Astrocyte of the spinal cord (primary cell): ENCODE data around the gene SLC26A5.
A peak's percentile ranks its signal among the peaks of the same experiment; 100 is the strongest.
"Not testable (repeated sequence)": the region's sequence is repeated elsewhere in the genome, so short reads cannot be mapped to it uniquely, and the experiment has no call there.

ENCODE experiments used
- DNase-seq: peaks from one replicate; pipeline ENCODE4 v3.0.0; 2011; ENCODE audit warnings: low read depth, low spot score
- H3K4me3 ChIP-seq: 2 replicates; pipeline ENCODE4 v1.5.1; 2011; ENCODE audit warnings: low read depth, mild to moderate bottlenecking, low read length, moderate library complexity
- in situ Hi-C: cut with HindIII; loops from 2 replicates; pipeline ENCODE4 v1.10.0; 2017; ENCODE audit warnings: low sequenced_read_pairs
- TF ChIP-seq, protein P1 (sequence below): IDR thresholded peaks from 2 replicates; pipeline ENCODE4 v1.5.1; 2012; ENCODE audit warnings: low read depth, mild to moderate bottlenecking, low read length, inconsistent platforms

Gene SLC26A5, protein sequence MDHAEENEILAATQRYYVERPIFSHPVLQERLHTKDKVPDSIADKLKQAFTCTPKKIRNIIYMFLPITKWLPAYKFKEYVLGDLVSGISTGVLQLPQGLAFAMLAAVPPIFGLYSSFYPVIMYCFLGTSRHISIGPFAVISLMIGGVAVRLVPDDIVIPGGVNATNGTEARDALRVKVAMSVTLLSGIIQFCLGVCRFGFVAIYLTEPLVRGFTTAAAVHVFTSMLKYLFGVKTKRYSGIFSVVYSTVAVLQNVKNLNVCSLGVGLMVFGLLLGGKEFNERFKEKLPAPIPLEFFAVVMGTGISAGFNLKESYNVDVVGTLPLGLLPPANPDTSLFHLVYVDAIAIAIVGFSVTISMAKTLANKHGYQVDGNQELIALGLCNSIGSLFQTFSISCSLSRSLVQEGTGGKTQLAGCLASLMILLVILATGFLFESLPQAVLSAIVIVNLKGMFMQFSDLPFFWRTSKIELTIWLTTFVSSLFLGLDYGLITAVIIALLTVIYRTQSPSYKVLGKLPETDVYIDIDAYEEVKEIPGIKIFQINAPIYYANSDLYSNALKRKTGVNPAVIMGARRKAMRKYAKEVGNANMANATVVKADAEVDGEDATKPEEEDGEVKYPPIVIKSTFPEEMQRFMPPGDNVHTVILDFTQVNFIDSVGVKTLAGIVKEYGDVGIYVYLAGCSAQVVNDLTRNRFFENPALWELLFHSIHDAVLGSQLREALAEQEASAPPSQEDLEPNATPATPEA

DNA sequence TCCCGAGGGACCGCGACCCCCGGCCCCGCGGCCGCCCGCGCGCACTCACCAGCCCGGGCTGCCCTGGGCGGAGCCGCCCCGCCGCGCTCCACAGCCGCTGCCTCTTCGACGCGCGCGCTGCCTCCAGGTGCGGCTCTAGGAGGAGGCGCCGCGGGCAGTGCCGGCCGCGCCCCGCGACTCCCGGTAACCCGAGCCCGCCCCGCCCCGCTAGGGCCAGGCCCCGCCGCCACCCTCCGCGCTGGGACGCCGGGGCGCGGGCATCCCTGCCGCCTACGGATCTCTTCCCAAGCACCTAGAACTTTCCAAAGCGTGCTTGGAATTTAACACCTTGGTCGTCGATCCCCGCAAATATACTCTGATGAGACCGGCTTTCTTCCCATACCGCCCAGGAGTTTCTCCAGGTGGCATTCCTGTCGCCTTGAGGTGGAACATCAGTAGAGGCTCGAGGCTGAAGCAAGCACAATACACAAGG is at the start of gene SLC26A5:
Gene SLC26A5, minus strand, starts transcription at position 159 of the 472 bp plus-strand sequence. CDS start 24,693 bp downstream, outside the sequence.
- in situ Hi-C loops, result no loop called here
- no peak for DNase-seq
- peak within 1 kb of the TSS; percentile 2 for H3K4me3 ChIP-seq
- TF ChIP-seq, protein P1, sequence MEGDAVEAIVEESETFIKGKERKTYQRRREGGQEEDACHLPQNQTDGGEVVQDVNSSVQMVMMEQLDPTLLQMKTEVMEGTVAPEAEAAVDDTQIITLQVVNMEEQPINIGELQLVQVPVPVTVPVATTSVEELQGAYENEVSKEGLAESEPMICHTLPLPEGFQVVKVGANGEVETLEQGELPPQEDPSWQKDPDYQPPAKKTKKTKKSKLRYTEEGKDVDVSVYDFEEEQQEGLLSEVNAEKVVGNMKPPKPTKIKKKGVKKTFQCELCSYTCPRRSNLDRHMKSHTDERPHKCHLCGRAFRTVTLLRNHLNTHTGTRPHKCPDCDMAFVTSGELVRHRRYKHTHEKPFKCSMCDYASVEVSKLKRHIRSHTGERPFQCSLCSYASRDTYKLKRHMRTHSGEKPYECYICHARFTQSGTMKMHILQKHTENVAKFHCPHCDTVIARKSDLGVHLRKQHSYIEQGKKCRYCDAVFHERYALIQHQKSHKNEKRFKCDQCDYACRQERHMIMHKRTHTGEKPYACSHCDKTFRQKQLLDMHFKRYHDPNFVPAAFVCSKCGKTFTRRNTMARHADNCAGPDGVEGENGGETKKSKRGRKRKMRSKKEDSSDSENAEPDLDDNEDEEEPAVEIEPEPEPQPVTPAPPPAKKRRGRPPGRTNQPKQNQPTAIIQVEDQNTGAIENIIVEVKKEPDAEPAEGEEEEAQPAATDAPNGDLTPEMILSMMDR, result no peak

DNA sequence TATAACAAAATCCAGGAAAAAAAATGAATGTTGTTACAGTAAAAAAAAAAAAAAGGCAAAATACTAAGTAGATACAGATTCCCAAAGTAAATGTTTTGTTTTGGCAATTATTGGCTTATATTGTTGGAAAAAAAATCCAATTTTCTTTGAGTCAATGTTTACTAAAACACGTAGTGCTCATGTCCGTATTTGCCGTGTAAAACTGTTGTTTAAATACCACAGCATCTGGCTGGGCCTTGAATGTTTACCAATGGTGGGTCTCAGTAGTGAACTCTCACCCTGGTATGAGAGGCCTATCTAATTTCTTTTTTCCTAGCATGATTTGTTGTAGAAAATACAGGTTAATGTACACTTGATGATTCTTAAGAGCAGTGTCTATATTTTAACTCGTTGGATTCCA is 41.4 kb upstream of the SLC26A5 start:
- no peak overlapping the region for H3K4me3 ChIP-seq
- in situ Hi-C loops, result no loop called here
- TF ChIP-seq, protein P1, result no peak
- no peak for DNase-seq

DNA sequence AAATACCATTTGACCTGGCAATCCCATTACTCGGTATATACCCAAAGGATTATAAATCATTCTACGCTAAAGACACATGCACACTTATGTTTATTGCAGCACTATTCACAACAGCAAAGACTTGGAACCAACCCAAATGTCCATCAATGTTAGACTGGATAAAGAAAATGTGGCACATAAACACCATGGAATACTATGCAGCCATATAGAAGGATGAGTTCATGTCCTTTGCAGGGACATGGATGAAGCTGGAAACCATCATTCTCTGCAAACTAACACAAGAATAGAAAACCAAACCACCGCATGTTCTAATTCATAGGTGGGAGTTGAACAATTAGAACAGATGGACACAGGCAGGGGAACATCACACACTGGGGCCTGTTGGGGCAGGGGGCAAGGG is 40.9 kb upstream of the SLC26A5 start:
- in situ Hi-C loops, H3K4me3 ChIP-seq, DNase-seq: not testable (repeated sequence)

DNA sequence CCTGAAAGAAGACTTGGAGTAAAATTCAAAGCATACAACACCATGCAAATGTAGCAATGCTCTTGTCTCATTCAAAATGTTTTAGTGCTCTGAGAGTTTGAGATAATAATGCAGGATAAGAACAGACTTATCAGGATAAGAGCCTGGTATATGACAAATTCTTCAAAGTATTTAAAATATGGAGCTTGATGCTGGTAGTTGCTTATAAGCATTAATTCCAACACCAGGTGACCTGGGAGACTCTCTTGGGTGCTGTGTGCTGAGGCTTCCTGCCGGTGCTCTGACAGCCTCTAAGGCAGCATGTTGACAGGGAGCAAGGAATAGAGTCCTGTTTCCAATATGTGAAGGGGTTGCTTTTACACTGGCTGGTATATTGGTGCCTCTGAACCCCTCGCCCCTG is 34.8 kb upstream of the SLC26A5 start:
- in situ Hi-C loops, result no loop called here
- no peak for DNase-seq
- TF ChIP-seq, protein P1, result no peak
- no peak overlapping the region for H3K4me3 ChIP-seq

- DNase-seq, result no peak
- no peak overlapping the region for H3K4me3 ChIP-seq
- in situ Hi-C loops, result no loop called here
- TF ChIP-seq, protein P1, result no peak
These were observed 28.9 kb upstream of the SLC26A5 start for GRCh38 chr7:103474956-103475355.

DNA sequence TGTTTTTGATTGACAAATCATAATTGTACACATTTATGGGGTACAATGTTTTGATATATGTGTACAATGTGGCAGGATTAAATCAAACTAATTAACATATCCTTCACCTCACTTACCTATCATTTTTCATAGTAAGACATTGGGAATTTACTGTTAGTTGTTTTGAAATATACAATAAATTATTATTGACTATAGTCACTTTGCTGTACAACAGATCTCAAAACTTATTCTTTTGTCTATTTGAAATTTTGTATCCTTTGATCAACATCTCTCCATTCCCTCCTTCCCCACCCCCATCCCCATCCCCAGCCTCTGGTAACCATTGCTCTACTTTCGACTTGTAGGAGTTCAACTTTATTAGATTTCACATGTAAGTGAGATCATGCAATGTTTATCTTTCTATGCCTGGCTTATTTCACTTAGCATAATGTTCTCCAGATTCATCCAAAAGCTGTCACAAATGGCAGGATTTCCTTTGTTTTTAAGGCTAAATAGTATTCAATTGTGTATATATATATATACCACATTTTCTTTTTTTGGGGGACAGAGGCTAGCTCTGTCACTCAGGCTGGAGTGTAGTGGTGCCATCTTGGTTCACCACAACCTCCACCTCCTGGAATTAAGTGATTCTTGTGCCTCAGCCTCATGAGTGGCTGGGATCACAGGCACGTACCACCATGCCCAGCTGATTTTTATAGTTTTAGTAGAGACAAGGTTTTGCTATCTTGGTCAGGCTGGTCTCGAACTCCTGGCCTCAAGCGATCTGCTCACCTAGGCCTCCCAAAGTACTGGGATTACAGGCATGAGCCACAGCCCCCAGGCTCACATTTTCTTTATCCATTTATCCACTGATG is 23.3 kb upstream of the SLC26A5 start:
- in situ Hi-C loops, result no loop called here
- no peak for DNase-seq
- no peak overlapping the region for H3K4me3 ChIP-seq
- TF ChIP-seq, protein P1, result no peak
